ENCODE results near the gene TTC23. TPM values are rescaled to one million over a fixed set of nuclear protein-coding genes. Genes with fewer than 3 reads are reported as not detected.

Gene TTC23
- total RNA-seq, 2 experiments from 2014 or later: 0.19 to 0.81 TPM

DNA sequence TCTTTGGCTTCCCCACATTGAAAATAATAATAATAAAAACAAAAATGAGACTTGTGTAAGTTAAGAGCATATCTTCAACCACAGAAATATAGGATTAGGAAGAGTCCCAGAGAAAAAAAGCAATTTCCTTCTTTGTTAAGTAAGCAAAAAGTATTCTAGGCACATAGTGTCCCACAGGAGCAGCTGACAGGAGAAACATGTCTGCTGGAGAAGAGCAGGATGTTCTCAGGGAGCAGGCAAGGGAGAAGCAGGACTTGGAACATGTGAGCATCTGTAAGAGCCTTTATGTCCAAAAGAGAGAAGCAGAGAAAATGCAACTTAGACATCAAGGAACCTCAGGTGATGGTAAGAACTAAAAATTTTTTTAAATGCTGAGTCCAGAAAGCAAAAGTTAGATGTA is 39.0 kb downstream of the TTC23 start:
- CTCF ChIA-PET: no interaction called here

DNA sequence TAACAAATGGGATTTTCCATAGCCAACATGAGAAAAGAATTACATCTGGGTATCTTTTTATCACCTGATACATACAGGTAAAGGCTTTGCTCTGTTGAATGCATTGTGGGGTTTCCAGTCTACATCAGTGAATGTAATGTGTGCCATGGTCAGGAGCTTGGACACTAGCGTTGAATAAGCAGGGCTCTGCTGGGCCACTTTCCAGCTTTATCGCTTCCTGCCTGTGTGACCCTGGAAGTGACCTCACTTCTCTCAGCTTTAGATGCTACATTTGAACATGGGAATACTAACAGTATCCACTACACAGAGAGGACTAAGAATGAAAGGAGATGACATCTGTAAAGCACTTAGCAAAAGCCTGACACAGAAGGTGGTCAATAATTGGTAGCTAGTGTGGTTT is 40.1 kb downstream of the TTC23 start:
- CTCF ChIA-PET: no interaction called here
- TF ChIP-seq CTCF (IDR thresholded peaks at IDR 0.05): no peak
- DNase-seq: no peak
- Histone ChIP-seq H3K27me3 (ENCODE audit: control insufficient read depth in 1 of 2, insufficient read depth in 2 of 2, low read length in 2 of 2) (no peaks in the 10 kb centered on the region), H3K36me3 (ENCODE audit: insufficient read depth, low read length) (no peaks in the 10 kb centered on the region), H3K4me1 (ENCODE audit: insufficient read depth, low read length) (no peaks in the 10 kb centered on the region), H3K27ac (ENCODE audit: low read depth in 1 of 2, low read length in 2 of 2) (no peak overlapping the region), H3K9me3 (ENCODE audit: control insufficient read depth in 1 of 2, insufficient read depth in 1 of 2, low read length in 2 of 2) (no peaks in the 10 kb centered on the region), H3K4me3 (ENCODE audit: low read length) (no peak overlapping the region)
- no peak overlapping the region for H3K4me3 Mint-ChIP-seq
- no peak overlapping the region for H3K27ac Mint-ChIP-seq
- H3K27me3 Mint-ChIP-seq: peaks cover 8% of the 10 kb centered on the region
- no peaks in the 10 kb centered on the region for H3K36me3 Mint-ChIP-seq (ENCODE audit: low read depth)
- no peak for ATAC-seq (ENCODE audit: poor library complexity)
- intact Hi-C loops (cut with DNase I, micrococcal nuclease): no loop called here
- no peaks in the 10 kb centered on the region for H3K9me3 Mint-ChIP-seq
- H3K4me1 Mint-ChIP-seq (ENCODE audit: low read depth): no peaks in the 10 kb centered on the region
- POLR2A ChIA-PET: interaction anchor here (1.2 kb wide), 1 partner anchor 10 kb away, joined by 3 read pairs; no protein-coding TSS in a partner anchor

More for the DNA sequence above, 39.0 kb downstream of the TTC23 start:
- H3K27me3 ChIP-seq (ENCODE audit: control insufficient read depth in 1 of 2, insufficient read depth in 2 of 2, low read length in 2 of 2): no peaks in the 10 kb centered on the region
- ATAC-seq (ENCODE audit: poor library complexity): no peak
- no peak for DNase-seq
- H3K4me1 Mint-ChIP-seq (ENCODE audit: low read depth): no peaks in the 10 kb centered on the region
- no peak overlapping the region for H3K4me3 Mint-ChIP-seq
- H3K4me3 ChIP-seq (ENCODE audit: low read length): no peak overlapping the region
- TF ChIP-seq CTCF (IDR thresholded peaks at IDR 0.05): no peak
- H3K27me3 Mint-ChIP-seq: peaks cover 8% of the 10 kb centered on the region
- no peaks in the 10 kb centered on the region for H3K4me1 ChIP-seq (ENCODE audit: insufficient read depth, low read length)
- no peaks in the 10 kb centered on the region for H3K9me3 Mint-ChIP-seq
- intact Hi-C loops (cut with DNase I, micrococcal nuclease): loop anchor here in 1 of 2 experiments (5.0 to 10.0 kb wide), 2 partner anchors 113 to 766 kb away; no protein-coding TSS in a partner anchor
- H3K27ac ChIP-seq (ENCODE audit: low read depth in 1 of 2, low read length in 2 of 2): no peak overlapping the region
- H3K9me3 ChIP-seq (ENCODE audit: control insufficient read depth in 1 of 2, insufficient read depth in 1 of 2, low read length in 2 of 2): no peaks in the 10 kb centered on the region
- no peaks in the 10 kb centered on the region for H3K36me3 Mint-ChIP-seq (ENCODE audit: low read depth)
- H3K27ac Mint-ChIP-seq: no peak overlapping the region
- H3K36me3 ChIP-seq (ENCODE audit: insufficient read depth, low read length): no peaks in the 10 kb centered on the region
- POLR2A ChIA-PET: no interaction called here

DNA sequence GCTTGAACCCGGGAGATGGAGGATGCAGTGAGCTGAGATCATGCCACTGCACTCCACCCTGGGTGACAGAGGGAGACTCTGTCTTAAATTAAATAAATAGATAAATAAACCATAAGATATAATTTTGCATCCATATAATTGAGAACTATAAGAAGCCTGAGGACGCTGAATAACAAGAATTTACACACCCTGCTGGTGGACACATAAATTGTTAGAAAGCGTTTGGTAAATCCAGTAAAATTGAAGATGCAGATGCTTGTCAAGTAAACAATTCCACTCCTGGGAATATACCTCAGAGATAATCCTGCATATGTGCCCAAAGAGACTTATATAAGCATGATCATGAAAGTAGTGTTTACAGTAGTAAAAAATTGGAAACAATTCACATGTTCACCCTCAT is 41.7 kb downstream of the TTC23 start:
- intact Hi-C loops (cut with DNase I, micrococcal nuclease): no loop called here
- no peaks in the 10 kb centered on the region for H3K4me1 ChIP-seq (ENCODE audit: insufficient read depth, low read length)
- H3K27ac Mint-ChIP-seq: no peak overlapping the region
- DNase-seq (no peak), ATAC-seq (ENCODE audit: poor library complexity) (no peak)
- H3K27me3 ChIP-seq (ENCODE audit: control insufficient read depth in 1 of 2, insufficient read depth in 2 of 2, low read length in 2 of 2): no peaks in the 10 kb centered on the region
- CTCF ChIA-PET: interaction anchor here (1.0 kb wide), 1 partner anchor 107 kb away, joined by 4 read pairs; no protein-coding TSS in a partner anchor
- no peaks in the 10 kb centered on the region for H3K9me3 ChIP-seq (ENCODE audit: control insufficient read depth in 1 of 2, insufficient read depth in 1 of 2, low read length in 2 of 2)
- no peaks in the 10 kb centered on the region for H3K4me1 Mint-ChIP-seq (ENCODE audit: low read depth)
- no peaks in the 10 kb centered on the region for H3K36me3 Mint-ChIP-seq (ENCODE audit: low read depth)
- POLR2A ChIA-PET: no interaction called here
- no peaks in the 10 kb centered on the region for H3K9me3 Mint-ChIP-seq
- no peak for TF ChIP-seq CTCF (IDR thresholded peaks at IDR 0.05)
- no peak overlapping the region for H3K27ac ChIP-seq (ENCODE audit: low read depth in 1 of 2, low read length in 2 of 2)
- no peaks in the 10 kb centered on the region for H3K36me3 ChIP-seq (ENCODE audit: insufficient read depth, low read length)
- H3K4me3 Mint-ChIP-seq: no peak overlapping the region
- H3K4me3 ChIP-seq (ENCODE audit: low read length): no peak overlapping the region
- peaks cover 14% of the 10 kb centered on the region for H3K27me3 Mint-ChIP-seq
